ENCODE results near the gene NDUFS6.
A peak's percentile ranks its signal among the peaks of the same experiment; 100 is the strongest.

Gene NDUFS6

GRCh38 chr5:1801222-1801966 lies at the start of gene NDUFS6:
Gene NDUFS6 (plus strand): TSS chr5:1801407. CDS start chr5:1801418, 11 bp downstream.
- H3K4me3 Mint-ChIP-seq, result peak within 1 kb of the TSS; percentile 99

GRCh38 chr5:1751864-1752822 lies 49.1 kb upstream of the NDUFS6 start:
- DNase-seq, result peak; percentile 7
- H3K27me3 Mint-ChIP-seq, result peaks cover 13% of the 10 kb centered on the region
- no peak overlapping the region for H3K27ac Mint-ChIP-seq
- H3K9me3 Mint-ChIP-seq, result no peaks in the 10 kb centered on the region
- H3K4me3 Mint-ChIP-seq, result no peak overlapping the region
- no peaks in the 10 kb centered on the region for H3K36me3 Mint-ChIP-seq (ENCODE audit: low read depth)
- H3K4me1 Mint-ChIP-seq (ENCODE audit: low read depth), result no peaks in the 10 kb centered on the region

More at GRCh38 chr5:1801222-1801966, at the start of gene NDUFS6:
- peak; percentile 91 for DNase-seq
- H3K9me3 Mint-ChIP-seq, result no peaks in the 10 kb centered on the region
- H3K27ac Mint-ChIP-seq, result peak within 1 kb of the TSS; percentile 99
- H3K36me3 Mint-ChIP-seq (ENCODE audit: low read depth), result peaks cover 91% of the 10 kb centered on the region
- H3K4me1 Mint-ChIP-seq (ENCODE audit: low read depth), result peaks cover 64% of the 10 kb centered on the region
- no peaks in the 10 kb centered on the region for H3K27me3 Mint-ChIP-seq

- H3K4me1 Mint-ChIP-seq (ENCODE audit: low read depth), result no peaks in the 10 kb centered on the region
- H3K9me3 Mint-ChIP-seq, result no peaks in the 10 kb centered on the region
- H3K36me3 Mint-ChIP-seq (ENCODE audit: low read depth), result no peaks in the 10 kb centered on the region
- H3K4me3 Mint-ChIP-seq, result no peak overlapping the region
- peak; percentile 13 for DNase-seq
- peaks cover 13% of the 10 kb centered on the region for H3K27me3 Mint-ChIP-seq
- H3K27ac Mint-ChIP-seq, result no peak overlapping the region
Observed at GRCh38 chr5:1752881-1753280, 48.3 kb upstream of the NDUFS6 start.

- H3K36me3 Mint-ChIP-seq (ENCODE audit: low read depth), result no peaks in the 10 kb centered on the region
- peaks cover 13% of the 10 kb centered on the region for H3K27me3 Mint-ChIP-seq
Observed at GRCh38 chr5:1753490-1753889, 47.7 kb upstream of the NDUFS6 start.

GRCh38 chr5:1754531-1755220 lies 46.5 kb upstream of the NDUFS6 start:
- Mint-ChIP-seq H3K27ac (no peak overlapping the region), H3K36me3 (ENCODE audit: low read depth) (no peaks in the 10 kb centered on the region), H3K9me3 (peaks cover 5% of the 10 kb centered on the region), H3K4me1 (ENCODE audit: low read depth) (no peaks in the 10 kb centered on the region), H3K27me3 (peaks cover 13% of the 10 kb centered on the region), H3K4me3 (no peak overlapping the region)
- peak; percentile 13 for DNase-seq

More at GRCh38 chr5:1753490-1753889, 47.7 kb upstream of the NDUFS6 start:
- Mint-ChIP-seq H3K4me3 (no peak overlapping the region), H3K27ac (no peak overlapping the region), H3K9me3 (peaks cover 3% of the 10 kb centered on the region), H3K4me1 (ENCODE audit: low read depth) (no peaks in the 10 kb centered on the region)
- DNase-seq, result no peak

- peak; percentile 2 for DNase-seq
- Mint-ChIP-seq H3K36me3 (ENCODE audit: low read depth) (no peaks in the 10 kb centered on the region), H3K4me1 (ENCODE audit: low read depth) (no peaks in the 10 kb centered on the region), H3K27ac (no peak overlapping the region), H3K27me3 (peaks cover 9% of the 10 kb centered on the region), H3K9me3 (peaks cover 5% of the 10 kb centered on the region), H3K4me3 (no peak overlapping the region)
Observed at GRCh38 chr5:1755321-1755949, 45.8 kb upstream of the NDUFS6 start.

- DNase-seq, result no peak
- H3K4me3 Mint-ChIP-seq, result no peak overlapping the region
- H3K4me1 Mint-ChIP-seq (ENCODE audit: low read depth), result no peaks in the 10 kb centered on the region
- H3K27ac Mint-ChIP-seq, result no peak overlapping the region
- peaks cover 5% of the 10 kb centered on the region for H3K9me3 Mint-ChIP-seq
- peaks cover 5% of the 10 kb centered on the region for H3K27me3 Mint-ChIP-seq
- H3K36me3 Mint-ChIP-seq (ENCODE audit: low read depth), result no peaks in the 10 kb centered on the region
Observed at GRCh38 chr5:1756481-1756880, 44.7 kb upstream of the NDUFS6 start.

- DNase-seq, result peak; percentile 11
- Mint-ChIP-seq H3K4me1 (ENCODE audit: low read depth) (no peaks in the 10 kb centered on the region), H3K4me3 (no peak overlapping the region), H3K9me3 (peaks cover 5% of the 10 kb centered on the region), H3K27me3 (peaks cover 7% of the 10 kb centered on the region), H3K27ac (no peak overlapping the region), H3K36me3 (ENCODE audit: low read depth) (no peaks in the 10 kb centered on the region)
Observed at GRCh38 chr5:1757511-1757910, 43.7 kb upstream of the NDUFS6 start.

GRCh38 chr5:1758574-1758973 lies 42.6 kb upstream of the NDUFS6 start:
- peaks cover 5% of the 10 kb centered on the region for H3K9me3 Mint-ChIP-seq
- DNase-seq, result no peak
- no peak overlapping the region for H3K27ac Mint-ChIP-seq
- H3K27me3 Mint-ChIP-seq, result peaks cover 15% of the 10 kb centered on the region
- H3K36me3 Mint-ChIP-seq (ENCODE audit: low read depth), result no peaks in the 10 kb centered on the region
- no peak overlapping the region for H3K4me3 Mint-ChIP-seq
- H3K4me1 Mint-ChIP-seq (ENCODE audit: low read depth), result no peaks in the 10 kb centered on the region

GRCh38 chr5:1759378-1759970 lies 41.7 kb upstream of the NDUFS6 start:
- peaks cover 22% of the 10 kb centered on the region for H3K27me3 Mint-ChIP-seq
- no peaks in the 10 kb centered on the region for H3K36me3 Mint-ChIP-seq (ENCODE audit: low read depth)
- DNase-seq, result peak; percentile 18
- peak overlapping the region; percentile 14 for H3K27ac Mint-ChIP-seq
- no peaks in the 10 kb centered on the region for H3K4me1 Mint-ChIP-seq (ENCODE audit: low read depth)
- H3K4me3 Mint-ChIP-seq, result no peak overlapping the region
- peaks cover 5% of the 10 kb centered on the region for H3K9me3 Mint-ChIP-seq

- no peaks in the 10 kb centered on the region for H3K4me1 Mint-ChIP-seq (ENCODE audit: low read depth)
- peaks cover 29% of the 10 kb centered on the region for H3K27me3 Mint-ChIP-seq
- peaks cover 5% of the 10 kb centered on the region for H3K9me3 Mint-ChIP-seq
- H3K36me3 Mint-ChIP-seq (ENCODE audit: low read depth), result no peaks in the 10 kb centered on the region
- H3K4me3 Mint-ChIP-seq, result no peak overlapping the region
- no peak for DNase-seq
- H3K27ac Mint-ChIP-seq, result no peak overlapping the region
Observed at GRCh38 chr5:1760231-1760630, 41.0 kb upstream of the NDUFS6 start.

- Mint-ChIP-seq H3K27me3 (peaks cover 32% of the 10 kb centered on the region), H3K27ac (no peak overlapping the region), H3K4me3 (no peak overlapping the region), H3K36me3 (ENCODE audit: low read depth) (no peaks in the 10 kb centered on the region), H3K4me1 (ENCODE audit: low read depth) (no peaks in the 10 kb centered on the region), H3K9me3 (peaks cover 5% of the 10 kb centered on the region)
- DNase-seq, result no peak
Observed at GRCh38 chr5:1760656-1761452, 40.4 kb upstream of the NDUFS6 start.

GRCh38 chr5:1761453-1761755 lies 39.8 kb upstream of the NDUFS6 start:
- peak; percentile 21 for DNase-seq
- no peaks in the 10 kb centered on the region for H3K36me3 Mint-ChIP-seq (ENCODE audit: low read depth)
- H3K27me3 Mint-ChIP-seq, result peaks cover 33% of the 10 kb centered on the region
- no peak overlapping the region for H3K4me3 Mint-ChIP-seq
- H3K27ac Mint-ChIP-seq, result no peak overlapping the region
- no peaks in the 10 kb centered on the region for H3K4me1 Mint-ChIP-seq (ENCODE audit: low read depth)
- H3K9me3 Mint-ChIP-seq, result peaks cover 5% of the 10 kb centered on the region
